GM19023 (cell line): Measurements from ENCODE around the gene KANK2.
A peak's percentile ranks its signal among the peaks of the same experiment; 100 is the strongest.

Source experiments
- ATAC-seq: cut with Tn5 transposase; IDR thresholded peaks from one replicate; pipeline ENCODE4 v1.9.1; 2021; ENCODE audit warnings: mild to moderate bottlenecking, moderate library complexity; ENCODE audit not compliant: unreplicated experiment

The KANK2 gene

DNA sequence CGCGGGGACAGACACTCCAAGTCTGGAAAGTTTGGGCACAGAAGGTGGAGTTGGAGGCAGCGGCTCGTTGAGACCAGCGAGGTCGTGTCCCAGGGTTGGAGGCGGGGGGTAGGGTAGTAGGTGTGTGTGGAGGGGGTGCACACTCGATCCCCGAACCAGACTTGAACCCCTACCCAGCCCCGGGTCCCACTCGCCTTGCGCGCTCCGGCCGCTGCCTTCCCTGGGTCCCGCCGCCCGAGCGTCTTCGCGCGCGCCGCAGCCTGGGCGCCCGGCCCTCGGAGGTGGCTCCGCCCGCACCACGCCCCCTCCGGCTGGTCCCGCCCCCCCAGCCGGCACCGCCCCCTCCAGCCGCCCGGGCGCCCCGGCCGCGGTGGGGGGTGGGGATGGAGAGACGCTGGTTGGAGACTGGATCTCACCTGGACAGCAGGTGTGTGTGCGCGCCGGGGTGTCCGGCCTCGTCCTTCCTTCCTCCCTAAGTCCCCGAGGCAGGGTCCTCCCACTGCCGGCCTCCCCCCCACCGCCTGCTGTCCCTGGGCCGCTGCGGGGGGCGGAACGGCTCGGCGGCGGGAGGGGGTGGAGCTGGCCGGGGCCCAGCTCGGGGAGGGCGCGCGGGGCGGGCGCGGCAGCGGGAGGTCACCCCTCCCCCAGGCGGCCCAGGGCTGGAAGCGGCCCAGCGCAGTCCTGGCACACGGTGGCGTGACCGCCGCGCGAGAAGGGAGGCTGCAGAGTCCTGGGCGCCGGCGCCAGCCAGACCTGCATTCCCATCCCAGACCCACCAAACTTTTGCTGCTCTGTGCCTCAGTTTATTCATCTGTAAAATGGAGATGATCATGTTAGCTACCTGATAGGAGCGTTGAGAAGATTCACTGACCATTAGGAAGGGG, at the start of gene KANK2:
KANK2 (minus strand) TSS at position 255 of the 884 bp plus-strand sequence. CDS start 3,034 bp downstream, outside the sequence.
- peak; percentile 80 for ATAC-seq

DNA sequence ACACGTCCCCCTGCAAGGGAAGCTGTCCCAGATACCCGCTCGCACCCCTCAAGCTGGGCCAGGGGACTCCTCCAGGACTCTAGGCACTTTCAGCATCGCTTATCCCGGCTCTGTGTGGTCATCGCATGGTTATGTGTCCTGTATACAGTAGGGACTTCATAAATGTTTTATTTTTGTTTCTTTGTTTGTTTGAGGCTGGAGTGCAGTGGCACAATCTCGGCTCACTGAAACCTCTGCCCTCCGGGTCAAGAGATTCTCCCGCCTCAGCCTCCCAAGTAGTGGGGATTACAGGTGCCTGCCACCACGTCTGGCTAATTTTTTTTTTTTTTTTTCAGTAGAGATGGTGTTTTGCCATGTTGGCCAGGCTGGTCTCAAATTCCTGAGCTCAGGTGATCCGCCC, 49.6 kb upstream of the KANK2 start:
- ATAC-seq: no peak

DNA sequence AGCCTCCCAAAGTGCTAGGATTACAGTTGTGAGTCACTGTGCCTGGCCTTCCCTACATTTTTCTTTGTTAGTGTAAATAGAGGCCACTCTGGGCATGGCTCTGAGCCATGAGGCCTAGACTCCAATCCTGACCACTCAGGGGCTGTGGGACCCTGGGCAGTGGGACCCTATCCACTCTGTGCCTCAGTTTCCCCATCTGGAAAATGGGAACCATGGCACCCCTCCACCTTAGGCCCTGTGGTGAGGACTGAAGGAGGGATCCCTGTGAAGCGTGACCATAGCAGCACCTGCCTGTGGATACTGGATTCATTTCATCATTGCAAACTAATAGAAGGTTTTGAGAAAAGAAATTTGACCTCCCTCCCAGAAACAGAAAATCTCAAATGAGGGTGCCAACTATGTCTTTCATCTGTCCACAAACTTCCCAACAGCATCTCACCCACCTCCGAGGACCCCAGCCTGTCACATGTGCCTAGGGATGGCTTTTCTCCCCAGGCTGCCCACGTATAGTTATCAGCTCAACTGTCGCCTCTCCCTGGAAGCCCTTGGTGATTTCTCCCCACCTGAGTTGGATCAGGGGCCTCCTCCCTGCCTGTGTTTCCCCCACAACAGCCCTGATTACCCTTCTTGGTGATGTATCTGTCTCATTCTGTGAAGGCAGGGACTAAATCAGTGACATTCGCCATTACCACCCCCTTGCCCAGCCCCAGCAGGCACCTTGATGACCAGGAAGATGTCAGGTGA, 47.7 kb upstream of the KANK2 start:
- no peak for ATAC-seq

DNA sequence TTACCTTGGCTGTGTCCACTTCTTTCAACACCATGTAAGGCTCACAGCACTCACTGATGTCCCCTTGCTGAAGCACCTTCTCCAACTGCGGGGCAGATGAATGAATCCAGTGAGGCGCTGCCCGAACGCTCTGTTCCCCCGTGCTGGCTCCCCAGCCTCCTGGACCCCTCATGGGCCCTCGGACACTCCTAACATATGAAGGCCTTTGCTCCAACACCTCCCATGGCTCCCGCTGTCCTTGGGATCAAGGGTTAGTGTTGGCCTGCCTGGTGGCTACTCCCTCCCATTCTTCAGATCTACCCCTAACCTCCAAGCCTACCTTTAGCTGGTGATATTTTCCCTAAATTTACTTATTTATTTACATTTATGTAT, 46.4 kb upstream of the KANK2 start:
- ATAC-seq: no peak

DNA sequence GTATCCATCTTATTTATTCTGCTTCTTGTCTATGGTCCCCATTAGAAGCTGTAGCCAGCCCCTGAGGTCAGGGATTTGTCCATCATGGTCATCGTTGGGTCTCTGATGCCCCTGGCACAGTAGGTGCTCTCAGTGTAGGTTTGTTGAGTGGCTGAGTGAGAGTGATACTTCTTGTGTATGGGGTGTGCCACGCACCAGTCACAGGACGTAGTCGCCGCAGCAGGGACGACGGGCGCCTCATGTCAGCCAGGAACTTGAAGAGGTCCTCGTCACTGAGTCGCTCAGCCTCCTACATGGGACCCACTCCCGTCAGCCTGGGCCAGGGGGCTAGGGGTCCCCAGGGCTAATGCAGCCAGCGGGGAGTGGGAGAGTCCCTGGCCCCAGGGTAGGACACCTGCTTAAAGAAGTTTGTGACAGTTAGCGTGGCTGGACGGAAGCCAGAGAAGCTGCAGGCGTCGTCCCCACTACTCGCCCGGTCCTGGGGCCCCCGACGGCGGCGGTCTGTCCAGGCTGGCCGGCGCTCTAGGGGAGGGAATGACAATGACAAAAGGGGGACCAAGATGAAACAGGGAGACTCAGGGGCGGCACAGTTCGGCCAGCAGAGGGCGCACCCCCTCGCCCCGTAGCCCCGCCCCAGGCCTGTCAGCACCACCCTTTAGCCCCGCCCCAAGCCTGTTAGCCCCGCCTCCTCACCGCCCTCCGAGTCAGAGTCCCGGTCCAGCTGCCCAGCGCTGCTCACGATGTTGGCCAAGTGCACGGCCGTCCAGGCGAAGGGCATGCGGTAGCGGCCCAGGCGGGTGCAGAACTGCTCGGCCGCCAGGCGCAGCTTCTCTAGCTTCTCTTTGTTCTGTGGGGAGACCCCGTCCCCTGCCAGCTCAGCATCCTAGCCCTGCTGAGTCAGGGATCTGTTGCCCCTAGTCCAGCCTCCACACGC, 45.8 kb upstream of the KANK2 start:
- ATAC-seq: peak; percentile 67

DNA sequence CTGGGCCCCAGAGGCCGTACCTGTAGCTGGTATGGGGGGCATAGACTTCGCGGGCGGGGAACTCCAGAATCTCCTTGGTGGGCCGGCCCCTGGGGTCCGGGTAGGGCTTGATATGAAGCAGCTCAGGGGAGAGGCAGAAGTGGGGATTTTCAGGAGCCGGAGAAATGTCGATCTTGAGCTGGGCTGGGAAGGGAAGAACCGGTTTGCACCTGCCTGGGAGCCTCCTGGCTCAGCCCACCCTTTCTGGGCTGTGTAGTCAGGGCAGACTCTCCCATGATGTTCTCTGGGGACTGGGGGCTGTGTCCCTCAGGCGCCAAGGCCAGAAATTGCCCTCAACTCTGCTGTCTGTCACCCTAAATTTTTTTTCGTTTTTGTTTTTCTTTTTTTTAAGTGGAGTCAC, 44.7 kb upstream of the KANK2 start:
- no peak for ATAC-seq

DNA sequence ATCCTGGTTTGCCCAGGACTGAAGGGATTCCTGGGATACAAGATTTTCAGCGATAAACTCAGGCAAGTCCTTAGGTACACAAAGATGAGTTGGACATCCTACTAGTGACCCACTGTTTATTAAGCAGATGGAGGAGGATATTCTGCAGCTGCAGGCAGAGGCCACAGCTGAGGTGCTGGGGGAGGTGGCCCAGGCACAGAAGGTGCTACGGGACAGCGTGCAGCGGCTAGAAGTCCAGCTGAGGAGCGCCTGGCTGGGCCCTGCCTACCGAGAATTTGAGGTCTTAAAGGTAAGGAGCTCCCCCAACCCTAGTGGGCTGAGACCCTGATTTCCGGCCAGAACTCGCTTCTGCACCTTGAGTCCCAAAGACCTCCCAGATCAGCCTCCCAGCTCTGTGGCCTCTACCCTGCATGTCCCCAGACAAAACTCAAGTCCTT, 42.7 kb upstream of the KANK2 start:
- ATAC-seq: no peak

DNA sequence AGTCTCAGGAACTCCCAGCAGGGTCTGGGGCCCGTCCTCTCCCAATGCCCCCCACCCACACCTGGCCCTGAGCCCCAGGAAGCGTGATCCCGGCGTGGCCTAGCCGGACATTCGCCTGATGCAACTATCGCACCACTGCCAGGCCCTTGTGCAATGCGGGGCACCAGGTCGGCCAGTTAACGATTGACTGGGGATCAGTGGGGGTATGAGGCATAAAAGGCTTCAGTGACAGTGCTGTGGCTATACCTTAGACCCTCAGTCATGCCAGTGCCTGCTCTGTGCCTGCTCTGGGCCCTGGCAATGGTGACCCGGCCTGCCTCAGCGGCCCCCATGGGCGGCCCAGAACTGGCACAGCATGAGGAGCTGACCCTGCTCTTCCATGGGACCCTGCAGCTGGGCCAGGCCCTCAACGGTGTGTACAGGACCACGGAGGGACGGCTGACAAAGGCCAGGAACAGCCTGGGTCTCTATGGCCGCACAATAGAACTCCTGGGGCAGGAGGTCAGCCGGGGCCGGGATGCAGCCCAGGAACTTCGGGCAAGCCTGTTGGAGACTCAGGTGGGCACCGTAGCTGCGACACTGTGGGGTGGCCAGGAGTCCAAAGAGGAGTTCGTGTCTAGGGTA, 42.1 kb upstream of the KANK2 start, which contains the start of gene ANGPTL8:
ANGPTL8 (plus strand) TSS at position 243 of the 624 bp plus-strand sequence; CDS start at position 262, 19 bp downstream.
- ATAC-seq: no peak

DNA sequence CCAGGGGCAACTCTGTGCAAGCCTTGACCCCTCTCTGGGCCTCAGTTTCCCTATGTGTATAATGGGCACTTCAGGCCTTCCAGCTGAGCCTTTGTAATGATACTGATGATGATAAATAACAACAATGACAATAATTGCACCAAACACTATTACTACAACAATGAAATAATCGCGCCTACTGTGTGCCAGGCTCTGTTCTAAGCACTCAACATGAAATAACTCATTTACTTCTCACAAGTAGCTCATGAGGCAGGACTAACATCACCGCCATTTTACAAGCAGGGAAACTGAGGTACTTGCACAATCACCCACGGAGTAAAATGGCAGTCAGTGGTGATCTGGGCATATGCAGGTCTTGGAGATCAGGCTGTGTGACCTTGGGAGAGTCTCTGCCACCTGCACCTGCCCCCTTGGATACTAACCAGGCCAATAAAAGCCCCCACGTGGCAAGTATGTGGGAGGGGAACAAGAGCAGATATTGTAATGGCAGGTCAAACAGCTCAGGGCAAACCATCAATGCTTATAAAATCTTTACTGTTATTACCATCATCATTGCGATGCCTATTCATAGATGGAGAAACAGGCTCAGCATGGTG, 41.5 kb upstream of the KANK2 start:
- ATAC-seq: no peak

DNA sequence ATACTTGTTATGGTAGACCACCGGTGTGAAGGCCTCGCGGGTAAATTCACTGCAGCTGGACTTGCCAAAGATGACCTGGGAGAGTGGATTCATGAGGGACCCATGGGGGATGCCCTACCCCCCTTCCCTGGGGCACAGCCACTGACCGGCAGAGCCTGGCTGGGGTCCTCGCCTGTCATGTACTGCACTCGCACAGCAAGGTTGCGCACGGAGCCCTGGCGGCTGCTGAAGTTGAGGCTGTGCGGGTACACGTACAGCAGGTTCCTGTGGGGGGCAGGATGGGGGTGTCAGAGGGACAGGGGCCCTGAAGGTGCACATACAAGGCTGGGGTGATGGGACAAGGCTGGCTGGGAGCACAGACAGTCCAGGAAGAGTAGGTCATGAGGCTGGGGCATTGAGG, 40.7 kb upstream of the KANK2 start:
- no peak for ATAC-seq

DNA sequence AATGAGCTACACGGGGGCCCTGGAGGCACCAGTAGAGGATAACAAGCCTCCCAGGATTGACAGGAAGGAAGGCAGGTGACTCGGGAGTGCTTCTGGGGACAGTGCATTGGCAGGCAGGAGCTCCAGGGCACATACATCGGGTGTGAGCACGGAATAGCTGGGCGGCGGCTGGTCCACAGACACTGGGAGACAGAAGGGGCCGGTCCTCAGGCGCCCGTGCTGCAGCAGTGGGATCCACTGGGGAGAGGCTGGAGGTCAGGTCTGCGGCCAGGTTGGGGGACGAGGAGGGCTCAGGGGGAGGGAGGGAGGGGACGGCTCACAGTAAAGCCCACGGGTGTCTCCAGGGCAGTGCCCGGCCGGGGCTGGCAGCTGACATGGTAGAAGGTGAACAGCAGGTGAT, 40.0 kb upstream of the KANK2 start:
- no peak for ATAC-seq

DNA sequence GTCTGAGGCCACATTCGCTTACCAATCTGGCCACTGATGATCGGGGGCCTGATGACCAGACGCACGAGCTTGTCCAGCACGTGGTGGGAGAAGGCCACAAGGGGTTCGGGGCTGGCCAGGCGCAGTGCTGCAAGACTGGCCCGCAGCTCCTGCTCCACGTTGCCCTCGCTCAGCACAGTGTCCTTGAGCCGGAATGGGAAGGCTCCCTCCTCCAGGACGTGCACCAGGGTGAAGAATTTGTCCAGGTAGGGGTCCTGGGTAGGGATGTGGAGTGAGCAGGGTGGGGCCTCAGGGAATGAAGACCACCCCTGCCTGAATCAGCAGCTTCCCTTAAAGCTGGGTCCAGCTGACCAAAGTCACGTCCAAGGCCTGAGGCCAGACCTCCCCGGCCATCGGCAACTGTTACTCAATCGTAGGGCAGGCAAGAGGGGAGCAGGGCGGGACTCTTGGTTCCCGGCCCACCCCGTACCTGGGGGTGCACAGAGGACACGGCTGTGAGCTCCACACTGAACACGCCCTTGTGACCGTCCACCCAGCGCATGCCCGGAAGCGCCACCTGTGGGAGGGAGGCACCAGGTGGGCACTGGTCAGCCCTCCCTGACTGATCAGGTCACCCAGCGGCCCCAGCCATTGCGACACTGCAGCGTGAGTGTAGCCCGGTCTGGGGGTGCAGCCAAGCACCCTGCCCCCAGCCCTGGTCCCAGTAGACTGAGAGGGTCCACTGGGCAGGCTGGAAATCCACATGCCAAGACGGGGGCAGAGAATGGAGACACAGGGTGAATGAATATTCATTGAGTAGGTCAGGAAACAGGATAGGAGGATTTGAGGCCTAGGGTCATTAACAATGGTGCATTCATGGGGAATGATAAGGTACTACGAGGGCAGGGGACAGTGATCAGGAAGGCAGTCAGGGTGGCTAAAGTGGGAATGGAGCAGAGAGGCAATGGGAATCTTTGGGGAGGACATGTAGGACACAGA, 39.3 kb upstream of the KANK2 start:
- no peak for ATAC-seq

DNA sequence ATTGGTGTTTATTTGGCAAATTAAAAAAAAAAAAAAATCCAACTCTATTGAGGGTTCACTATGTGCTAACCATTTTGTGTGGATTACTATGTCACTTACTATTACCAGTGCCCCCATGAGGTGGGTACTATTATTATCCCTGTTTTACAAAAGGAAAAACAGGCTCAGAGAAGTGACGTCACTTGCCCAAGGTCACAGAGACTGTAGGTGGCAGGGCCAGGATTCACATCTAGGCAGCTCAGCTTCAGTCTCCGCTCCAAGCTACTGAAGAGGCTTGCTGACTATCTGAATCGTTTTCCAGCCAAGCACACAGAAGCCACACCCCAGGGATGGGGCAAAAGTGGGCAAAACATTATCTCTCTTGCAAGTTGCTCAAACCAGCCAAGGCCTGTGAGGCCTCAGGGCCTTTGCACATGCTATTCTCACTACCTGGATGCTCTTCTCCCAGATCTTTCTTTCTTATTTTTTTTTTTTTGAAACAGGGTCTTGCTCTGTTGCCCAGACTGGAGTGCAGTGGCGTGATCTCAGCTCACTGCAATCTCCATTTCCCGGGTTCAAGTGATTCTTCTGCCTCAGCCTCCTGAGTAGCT, 37.2 kb upstream of the KANK2 start:
- ATAC-seq: no peak

DNA sequence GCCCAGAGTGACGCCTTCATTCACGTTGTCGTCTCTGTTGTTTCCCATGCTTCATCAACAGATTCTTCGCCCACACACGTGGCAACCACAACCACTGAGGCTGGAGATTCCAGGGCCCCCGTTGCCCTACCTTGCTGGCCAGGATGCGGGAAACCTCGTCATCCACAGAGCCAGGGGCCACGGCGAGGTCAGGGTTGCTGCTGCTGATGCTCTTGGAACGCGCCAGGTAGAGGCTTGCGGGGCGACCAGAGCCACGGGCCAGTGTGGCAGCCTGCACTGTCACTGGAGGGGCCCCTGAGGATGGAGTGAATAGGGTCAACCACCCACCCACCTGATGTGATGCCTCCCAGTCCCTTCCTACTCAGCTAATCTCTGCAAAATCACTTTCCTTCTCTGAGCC, 35.7 kb upstream of the KANK2 start:
- ATAC-seq: no peak

DNA sequence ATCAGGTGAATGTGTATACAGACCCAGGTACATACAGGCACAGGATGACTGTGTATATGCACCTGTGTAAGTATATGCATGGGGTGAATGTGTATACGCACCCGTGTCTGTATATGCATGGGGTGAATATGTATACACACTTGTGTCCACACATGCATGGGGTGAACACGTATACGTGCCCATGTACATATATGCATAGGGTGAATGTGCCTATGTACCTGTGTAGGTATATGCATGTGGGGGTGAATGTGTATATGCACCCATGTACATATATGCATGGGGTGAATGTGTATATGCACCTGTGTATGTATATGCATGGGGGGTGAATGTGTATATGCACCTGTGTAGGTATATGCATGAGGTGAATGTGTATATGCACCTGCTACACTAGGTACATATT, 35.2 kb upstream of the KANK2 start:
- no peak for ATAC-seq

DNA sequence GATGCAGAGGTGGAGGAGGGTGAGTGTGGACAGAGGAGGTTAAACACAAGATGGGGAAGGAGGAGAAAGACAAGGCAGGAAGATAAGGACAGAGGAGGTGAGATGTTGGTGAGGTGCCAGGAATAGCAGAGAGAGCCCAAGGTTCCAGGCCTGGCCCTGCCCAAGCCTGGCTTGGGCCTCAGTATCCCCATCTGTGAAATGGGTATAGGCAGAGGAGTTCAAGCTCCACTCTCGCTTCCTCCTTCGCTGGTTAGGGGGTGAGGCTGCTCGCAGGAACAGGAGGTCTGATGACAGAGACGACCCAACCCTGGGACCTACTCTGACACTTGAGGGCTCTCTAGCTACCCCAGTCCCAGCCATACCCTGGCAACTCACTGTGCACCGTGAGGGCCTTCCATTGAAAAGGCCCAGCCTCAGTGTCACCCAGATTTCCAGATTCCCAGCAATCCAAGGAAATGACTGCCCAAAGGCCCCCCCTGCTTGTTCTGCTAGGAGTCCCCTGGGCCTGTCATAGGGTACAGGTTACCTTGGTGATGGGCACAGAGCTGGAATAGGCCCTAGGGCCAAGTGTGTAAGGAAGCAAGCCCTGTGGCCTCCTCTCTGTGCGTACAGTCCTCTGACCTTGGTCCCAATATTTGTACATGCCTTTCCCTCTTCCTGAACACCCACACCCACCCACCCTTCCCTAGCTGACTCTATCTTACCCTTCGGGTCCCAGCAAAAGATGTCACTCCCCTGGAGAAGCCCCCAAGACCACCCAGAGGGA, 33.5 kb upstream of the KANK2 start:
- no peak for ATAC-seq

DNA sequence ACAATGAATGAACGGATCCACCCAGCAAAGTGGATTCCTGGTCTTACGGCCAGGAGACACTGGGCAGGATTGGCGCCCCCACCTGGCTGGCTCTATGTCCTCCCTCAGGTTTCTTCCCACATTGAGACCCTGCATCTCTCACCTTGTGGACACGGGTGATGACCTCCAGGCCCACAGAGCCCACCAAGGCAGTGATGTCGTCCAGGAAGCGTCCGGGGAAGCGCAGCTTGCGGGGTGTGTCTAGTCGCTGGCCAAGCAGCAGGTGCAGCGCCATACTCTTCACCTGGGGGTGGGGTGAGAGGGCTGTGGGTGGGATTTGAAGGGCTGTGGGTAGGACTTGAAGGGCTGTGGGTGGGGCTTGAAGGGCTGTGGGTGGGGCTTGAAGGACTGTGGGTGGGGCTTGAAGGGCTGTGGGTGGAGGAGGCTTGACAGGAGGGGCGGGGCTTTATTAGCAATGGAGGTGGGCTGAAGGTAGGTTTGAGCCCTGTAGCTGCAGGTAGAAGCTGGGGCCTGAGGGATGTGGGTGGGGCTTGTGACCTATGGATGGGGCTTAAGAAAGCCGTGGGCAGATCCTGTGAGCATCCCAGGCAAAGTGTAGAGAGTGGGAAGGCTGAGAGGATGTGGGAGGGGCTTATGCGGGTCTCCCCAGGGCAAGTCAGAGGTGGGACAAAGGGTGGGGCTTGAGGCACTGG, 30.0 kb upstream of the KANK2 start:
- ATAC-seq: no peak
